ENCODE measurements around the gene ISY1. TPM values are rescaled to one million over a fixed set of nuclear protein-coding genes. Genes with fewer than 3 reads are reported as not detected.

ISY1 gene
- total and polyA plus RNA-seq, 4 donors: 6.4 to 13.2 (median 10.5) TPM

GRCh38 chr3:129085165-129085715, 75.6 kb downstream of the ISY1 start:
- WGBS: 93% methylated on average over 12 of the region's 12 CpGs
- Histone ChIP-seq H3K4me1 (ENCODE audit: control insufficient read depth in 4 of 4, insufficient read depth in 4 of 4, low read length in 3 of 4) (peaks cover 0 to 6% (median 0%) of the 10 kb centered on the region in 4 donors), H3K27ac (ENCODE audit: low read depth in 1 of 2, low read length in 2 of 2) (no peak overlapping the region), H3K9ac (ENCODE audit: low read depth in 1 of 2, low read length in 2 of 2) (no peak overlapping the region), H3K9me3 (ENCODE audit: control insufficient read depth in 4 of 4, low read length in 3 of 4) (no peaks in the 10 kb centered on the region), H3K4me3 (ENCODE audit: low read depth in 1 of 3, low read length in 3 of 3) (no peak overlapping the region), H3K27me3 (ENCODE audit: control insufficient read depth in 4 of 4, insufficient read depth in 4 of 4, low read length in 3 of 4) (no peaks in the 10 kb centered on the region), H3K36me3 (ENCODE audit: control insufficient read depth in 4 of 4, insufficient read depth in 3 of 4, low read depth in 1 of 4, low read length in 3 of 4) (no peaks in the 10 kb centered on the region)
- no peak for TF ChIP-seq TAF1 (conservative IDR thresholded peaks at IDR 0.05)
- TF ChIP-seq REST (IDR thresholded peaks at IDR 0.05): no peak
- no peak for TF ChIP-seq NR2F2 (IDR thresholded peaks at IDR 0.05)
- no peak for TF ChIP-seq MAX (IDR thresholded peaks at IDR 0.05)
- TF ChIP-seq CTCF (IDR thresholded peaks at IDR 0.05; ENCODE audit: low read depth, low read length, missing input control): no peak
- no peak for TF ChIP-seq YY1 (IDR thresholded peaks at IDR 0.05)
- TF ChIP-seq SP1 (IDR thresholded peaks at IDR 0.05): no peak
- TF ChIP-seq FOXA1 (IDR thresholded peaks at IDR 0.05): no peak
- no peak for TF ChIP-seq FOXA2 (IDR thresholded peaks at IDR 0.05)
- TF ChIP-seq HNF4G (IDR thresholded peaks at IDR 0.05): no peak
- no peak for TF ChIP-seq RXRA (IDR thresholded peaks at IDR 0.05)
- TF ChIP-seq JUND (IDR thresholded peaks at IDR 0.05): no peak
- TF ChIP-seq ZBTB33 (IDR thresholded peaks at IDR 0.05): no peak
- no peak for TF ChIP-seq ATF3 (IDR thresholded peaks at IDR 0.05)
- no peak for TF ChIP-seq HNF4A (conservative IDR thresholded peaks at IDR 0.05)
- no peak for TF ChIP-seq EGR1 (IDR thresholded peaks at IDR 0.05; ENCODE audit: low read depth in 2 of 2)
- TF ChIP-seq GABPA (IDR thresholded peaks at IDR 0.05 in 1 of 2, conservative IDR thresholded peaks at IDR 0.05 in 1 of 2): no peak
- no peak for TF ChIP-seq RAD21 (IDR thresholded peaks at IDR 0.05)
- DNase-seq (ENCODE audit: low spot score): no peak

All from liver (tissue), 9 donors.